HG02885 (cell line): Measurements from ENCODE around the gene RRBP1.

Experiments used
- ATAC-seq: cut with Tn5 transposase; IDR thresholded peaks from one replicate; pipeline ENCODE4 v1.9.1; 2021; ENCODE audit warnings: mild to moderate bottlenecking; ENCODE audit not compliant: unreplicated experiment, poor library complexity

Gene RRBP1, protein sequence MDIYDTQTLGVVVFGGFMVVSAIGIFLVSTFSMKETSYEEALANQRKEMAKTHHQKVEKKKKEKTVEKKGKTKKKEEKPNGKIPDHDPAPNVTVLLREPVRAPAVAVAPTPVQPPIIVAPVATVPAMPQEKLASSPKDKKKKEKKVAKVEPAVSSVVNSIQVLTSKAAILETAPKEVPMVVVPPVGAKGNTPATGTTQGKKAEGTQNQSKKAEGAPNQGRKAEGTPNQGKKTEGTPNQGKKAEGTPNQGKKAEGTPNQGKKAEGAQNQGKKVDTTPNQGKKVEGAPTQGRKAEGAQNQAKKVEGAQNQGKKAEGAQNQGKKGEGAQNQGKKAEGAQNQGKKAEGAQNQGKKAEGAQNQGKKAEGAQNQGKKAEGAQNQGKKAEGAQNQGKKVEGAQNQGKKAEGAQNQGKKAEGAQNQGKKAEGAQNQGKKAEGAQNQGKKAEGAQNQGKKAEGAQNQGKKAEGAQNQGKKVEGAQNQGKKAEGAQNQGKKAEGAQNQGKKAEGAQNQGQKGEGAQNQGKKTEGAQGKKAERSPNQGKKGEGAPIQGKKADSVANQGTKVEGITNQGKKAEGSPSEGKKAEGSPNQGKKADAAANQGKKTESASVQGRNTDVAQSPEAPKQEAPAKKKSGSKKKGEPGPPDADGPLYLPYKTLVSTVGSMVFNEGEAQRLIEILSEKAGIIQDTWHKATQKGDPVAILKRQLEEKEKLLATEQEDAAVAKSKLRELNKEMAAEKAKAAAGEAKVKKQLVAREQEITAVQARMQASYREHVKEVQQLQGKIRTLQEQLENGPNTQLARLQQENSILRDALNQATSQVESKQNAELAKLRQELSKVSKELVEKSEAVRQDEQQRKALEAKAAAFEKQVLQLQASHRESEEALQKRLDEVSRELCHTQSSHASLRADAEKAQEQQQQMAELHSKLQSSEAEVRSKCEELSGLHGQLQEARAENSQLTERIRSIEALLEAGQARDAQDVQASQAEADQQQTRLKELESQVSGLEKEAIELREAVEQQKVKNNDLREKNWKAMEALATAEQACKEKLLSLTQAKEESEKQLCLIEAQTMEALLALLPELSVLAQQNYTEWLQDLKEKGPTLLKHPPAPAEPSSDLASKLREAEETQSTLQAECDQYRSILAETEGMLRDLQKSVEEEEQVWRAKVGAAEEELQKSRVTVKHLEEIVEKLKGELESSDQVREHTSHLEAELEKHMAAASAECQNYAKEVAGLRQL (N-terminal part only)

DNA sequence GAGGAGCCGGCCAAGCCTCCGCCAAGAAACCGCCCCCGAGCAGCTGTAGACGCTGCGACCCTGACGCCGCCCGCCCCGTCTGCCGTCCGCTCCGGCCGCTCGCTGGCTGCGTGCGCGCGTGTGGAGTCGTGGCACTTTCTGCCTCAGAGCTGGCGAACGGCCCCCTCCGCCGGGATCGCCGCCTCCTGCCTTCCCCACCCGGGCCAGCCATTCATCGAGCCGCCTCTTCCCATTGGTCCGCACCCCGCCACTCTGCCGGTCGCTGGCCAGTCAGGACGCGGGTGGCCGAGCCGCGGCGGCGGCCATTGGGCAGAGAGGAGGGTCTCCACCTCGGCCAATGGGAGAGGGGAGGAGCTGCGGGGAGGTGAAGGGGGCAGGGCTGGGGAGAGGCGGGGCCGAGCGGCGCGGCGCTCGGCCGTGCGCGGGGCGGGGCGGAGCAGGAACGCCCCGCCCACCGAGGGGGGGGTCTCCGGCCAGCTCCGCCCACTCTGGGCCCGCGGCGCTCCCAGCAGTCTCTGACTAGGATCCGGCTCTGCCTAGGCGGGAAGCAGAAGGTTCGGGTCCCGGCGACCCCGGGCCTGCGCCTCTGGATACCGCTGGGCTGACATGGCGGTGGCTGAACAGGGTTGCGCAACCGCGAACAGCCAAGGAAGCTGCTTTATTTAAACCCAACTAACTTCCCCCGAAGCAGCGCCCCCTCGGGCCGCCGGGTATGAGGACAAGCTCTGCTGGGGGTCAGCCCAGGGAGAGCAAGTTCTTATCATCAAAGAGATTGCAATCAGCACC is at the start of gene RRBP1:
RRBP1 (minus strand) TSS at position 140 of the 786 bp plus-strand sequence. CDS start 21,735 bp downstream, outside the sequence.
- peak; percentile 92 for ATAC-seq

DNA sequence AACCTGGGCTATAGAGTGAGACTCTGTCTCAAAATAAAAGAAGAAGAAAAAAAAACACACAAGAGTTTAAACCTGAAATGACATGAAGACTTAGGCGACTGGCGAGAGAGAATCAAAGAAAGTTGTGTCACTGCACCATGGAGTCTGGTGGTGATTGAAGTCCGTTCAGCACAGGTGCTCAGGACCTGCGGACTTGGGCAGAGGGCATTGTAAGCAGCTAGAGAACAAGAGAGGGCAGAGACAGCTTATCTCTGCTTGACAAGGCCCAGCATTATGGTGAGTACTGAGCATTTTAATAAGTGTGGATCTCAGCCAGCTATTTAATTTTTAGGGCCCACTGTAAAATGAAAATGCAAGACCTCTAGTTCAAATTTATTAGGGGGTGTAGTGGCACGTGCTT is 49.2 kb upstream of the RRBP1 start:
- ATAC-seq, result no peak

DNA sequence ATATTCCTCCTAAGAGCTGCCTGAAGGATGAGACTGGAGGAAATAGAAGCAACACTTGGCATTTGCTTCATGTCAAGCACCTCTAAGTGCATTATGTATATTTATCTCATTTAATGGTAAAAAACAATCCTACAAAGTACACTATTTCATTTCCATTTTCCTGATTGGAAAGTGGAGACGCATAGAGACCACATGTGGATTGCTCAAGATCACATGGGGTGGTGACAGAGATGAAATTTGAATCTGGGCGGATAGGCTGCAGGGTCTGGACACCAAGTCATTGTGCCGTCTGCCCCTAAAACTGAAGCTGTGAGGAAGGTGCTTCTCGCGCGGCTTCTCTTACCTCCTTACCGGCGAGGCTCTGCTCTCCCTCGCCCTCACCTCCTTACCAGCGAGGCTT is 48.0 kb upstream of the RRBP1 start:
- ATAC-seq, result no peak

DNA sequence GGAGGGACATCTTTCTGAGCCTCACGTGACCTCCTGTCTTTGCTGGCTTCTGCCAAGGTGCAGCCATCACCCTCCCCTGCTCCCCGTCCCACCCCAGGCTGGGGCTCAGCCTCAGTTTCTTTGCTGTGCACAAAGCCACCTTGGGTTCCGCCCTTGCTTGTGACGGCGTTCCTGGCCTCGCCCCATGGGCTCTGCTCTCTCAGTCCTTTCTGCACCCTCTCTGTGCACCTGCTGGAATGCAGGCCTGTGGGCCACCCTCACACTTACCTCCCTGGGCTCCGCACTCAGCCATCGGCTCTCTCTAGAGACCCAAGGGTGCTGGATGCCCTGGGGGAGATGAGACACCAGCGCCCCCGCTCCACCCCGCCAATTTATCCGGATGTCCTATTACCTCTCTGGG is 46.0 kb upstream of the RRBP1 start:
- no peak for ATAC-seq

DNA sequence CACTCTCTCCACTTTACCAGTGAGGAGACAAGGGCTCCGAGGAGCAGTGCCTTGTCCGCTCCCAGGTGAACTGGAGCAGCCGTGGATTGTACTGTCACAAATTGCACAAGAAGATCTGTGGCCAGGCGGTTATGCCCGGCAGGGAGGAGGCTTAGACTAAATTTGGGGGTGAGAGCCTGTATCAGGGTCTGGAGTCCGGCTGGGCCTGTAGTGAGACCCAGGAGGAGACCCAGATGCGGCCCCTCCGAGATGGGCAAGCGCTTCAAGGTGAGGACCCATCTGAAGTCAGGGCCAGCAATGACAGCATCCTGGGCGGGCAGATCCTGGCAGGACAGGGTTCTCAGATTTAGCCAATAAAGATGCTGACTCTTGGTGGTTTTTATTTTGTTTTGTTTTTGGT is 45.3 kb upstream of the RRBP1 start:
- ATAC-seq, result no peak

DNA sequence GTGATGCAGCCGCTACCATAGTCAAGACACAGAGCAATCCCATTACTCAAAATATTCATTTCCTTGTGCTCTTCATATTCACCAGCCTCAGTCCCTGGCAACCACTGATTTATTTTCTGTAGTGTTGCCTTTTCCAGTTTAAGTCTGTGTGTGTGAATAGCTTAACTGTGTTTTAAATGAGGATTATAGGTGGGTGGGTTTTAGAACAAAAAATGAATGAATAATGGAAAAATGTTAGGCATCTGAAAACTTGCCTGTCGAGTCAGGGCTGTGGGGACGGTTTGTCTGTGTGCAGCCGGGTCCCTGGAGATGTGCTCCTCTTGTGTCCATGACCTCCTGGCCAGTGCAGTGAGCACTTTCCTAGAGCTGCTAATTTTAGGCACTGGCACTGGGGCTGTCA is 44.9 kb upstream of the RRBP1 start:
- no peak for ATAC-seq

DNA sequence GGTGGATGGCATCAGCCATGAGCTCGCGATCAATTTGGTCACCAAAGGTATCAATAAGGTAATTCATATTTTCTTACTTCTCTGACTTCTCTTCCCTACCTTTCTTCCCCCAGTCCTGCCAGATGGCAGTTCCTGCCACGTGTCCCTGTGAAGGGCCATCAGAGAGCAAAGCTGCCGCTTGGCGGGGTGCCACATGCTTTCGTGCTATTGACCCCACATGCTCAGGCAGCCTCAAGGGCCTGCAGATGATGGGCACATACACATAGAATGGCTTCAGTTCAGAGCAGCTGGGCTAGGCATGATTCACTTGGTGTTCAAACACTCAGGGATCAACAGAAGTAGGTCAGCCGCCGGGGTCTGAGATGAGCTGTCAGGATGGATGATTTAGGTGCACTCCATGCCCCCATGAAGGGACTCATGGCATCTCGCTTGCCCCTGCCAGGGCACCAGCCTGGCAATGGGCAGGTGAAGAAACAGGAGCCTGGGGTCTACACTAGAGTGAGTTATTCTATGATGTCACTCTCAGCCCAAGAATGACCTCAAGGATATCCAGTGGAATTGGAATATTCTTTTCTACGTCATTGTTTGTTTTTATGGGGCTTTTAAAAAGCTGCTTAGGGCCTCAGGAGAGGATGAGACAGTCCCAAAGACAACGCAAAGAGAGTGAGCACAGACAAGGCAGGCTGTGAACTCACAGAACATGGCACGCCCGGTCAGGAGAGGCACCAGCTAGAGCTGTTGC is 43.2 kb upstream of the RRBP1 start:
- ATAC-seq, result no peak

DNA sequence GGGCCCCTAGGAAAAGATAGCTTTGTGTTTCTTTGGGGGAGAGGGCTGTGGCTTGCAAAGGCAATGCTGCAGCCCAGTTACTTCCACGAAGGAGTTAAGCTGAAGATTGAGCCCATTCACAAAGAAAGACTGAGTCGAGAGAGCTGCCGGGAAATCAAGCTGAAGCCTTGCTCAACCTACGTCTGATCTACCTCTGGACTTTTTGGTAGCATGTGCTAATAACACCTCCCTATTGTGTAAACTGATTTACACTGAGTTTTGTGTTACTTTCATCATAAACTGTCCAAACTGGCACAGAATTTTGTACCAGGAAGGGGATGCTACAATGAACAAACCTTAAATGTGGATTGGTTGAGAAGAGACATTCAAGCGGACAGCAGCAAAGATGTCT is 41.3 kb upstream of the RRBP1 start:
- no peak for ATAC-seq

DNA sequence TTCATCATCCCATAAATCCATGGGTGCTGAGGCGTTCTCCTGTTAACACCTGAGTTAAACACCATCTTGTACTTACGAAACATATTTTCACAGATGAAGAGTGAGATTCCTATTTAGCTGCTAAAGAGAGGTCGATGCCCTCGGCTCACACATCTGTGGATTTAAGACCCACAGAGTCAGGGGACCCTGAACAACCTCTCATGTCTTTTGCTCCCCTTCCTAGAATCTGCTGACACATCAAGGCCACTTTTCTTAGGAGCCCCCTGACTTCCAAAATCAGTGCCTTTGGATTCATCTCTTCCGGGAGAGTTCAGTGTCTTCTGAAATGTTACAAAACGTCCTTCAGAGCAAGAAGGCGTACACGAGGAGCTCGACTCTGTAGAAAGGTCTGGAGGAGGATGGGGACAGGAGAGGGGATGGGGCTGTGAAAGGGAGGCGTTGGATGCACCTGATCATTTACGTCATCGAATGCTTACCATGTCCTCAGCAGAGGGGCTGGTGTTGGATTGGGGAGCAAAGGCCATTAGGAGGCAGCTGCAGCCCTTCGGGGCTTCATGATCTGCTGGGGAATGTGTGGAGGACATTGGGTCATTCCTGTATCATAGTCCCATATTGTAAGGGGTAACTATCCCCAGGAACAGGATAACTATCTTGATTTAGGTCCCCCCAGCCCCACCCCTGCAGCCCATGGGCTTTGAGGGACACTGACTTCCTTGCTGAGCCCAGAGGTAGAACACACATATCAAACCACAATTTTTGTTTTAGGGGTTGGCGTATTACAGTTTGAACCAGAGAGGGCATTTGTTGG is 40.7 kb upstream of the RRBP1 start:
- no peak for ATAC-seq

DNA sequence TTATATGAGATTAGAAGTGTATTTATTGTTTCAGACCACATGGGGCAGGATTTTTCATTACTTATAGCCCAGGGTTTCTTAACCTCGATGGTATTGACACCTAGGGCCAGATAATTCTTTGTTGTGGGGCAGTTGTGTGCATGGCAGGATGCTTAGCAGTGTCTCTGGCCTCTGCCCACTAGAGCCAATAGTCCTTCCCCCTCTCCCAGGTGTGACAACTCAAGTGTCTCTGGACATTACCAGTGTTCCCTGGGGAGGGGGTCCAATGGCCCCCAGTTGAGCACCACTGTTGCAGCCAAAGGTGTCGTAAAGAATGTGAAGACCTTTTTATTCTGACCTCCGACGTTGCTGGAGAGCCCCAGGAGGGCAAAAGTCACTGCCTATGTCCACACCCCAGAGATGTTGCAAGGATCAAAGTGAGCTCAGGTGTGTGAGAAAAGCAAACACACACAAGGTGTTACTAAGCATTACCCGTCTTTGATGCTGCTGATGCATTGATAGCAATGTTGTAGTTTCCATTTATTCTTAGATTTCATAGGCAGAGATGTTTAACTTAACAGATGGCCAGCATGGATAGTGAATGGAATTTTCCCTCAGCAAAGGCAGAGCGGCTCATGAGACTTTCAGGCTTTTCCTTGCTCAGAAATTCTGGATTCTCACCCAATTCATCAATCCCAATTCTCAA is 39.9 kb upstream of the RRBP1 start:
- no peak for ATAC-seq

DNA sequence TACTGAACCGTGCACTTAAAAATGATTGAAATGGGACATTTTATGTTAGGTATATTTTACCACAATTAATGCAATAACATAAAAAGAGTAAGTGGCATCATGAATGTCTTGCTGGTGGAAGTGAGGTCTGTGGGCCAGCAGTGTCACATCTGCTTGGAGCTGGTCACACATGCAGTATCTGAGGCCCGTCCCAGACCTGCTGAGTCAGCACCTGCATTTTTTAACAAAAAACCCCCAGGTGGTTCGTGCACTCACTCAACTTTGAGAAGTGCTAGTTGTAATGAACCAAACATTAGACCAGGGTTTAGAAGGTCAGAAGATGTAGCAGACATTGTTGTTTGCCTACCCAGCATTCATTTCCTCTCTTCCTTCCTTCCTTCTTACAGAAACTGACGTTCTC is 38.7 kb upstream of the RRBP1 start:
- ATAC-seq, result no peak

DNA sequence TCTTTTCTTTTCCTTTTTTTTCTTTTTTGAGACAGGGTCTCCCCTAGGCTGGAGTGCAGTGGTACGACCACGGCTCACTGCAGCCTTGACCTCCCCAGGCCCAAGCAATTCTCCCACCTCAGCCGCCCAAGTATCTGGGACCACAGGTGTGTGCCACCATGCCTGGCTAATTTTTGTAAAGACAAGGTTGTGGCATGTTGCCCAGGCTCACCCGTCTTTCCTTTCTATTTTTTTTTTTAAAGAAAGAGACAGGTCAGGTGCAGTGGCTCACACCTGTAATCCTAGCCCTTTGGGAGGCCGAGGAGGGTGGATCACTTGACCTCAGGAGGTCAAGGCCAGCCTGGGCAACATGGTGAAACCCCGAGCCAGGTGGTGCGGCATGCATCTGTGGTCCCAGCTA is 34.3 kb upstream of the RRBP1 start:
- no peak for ATAC-seq

DNA sequence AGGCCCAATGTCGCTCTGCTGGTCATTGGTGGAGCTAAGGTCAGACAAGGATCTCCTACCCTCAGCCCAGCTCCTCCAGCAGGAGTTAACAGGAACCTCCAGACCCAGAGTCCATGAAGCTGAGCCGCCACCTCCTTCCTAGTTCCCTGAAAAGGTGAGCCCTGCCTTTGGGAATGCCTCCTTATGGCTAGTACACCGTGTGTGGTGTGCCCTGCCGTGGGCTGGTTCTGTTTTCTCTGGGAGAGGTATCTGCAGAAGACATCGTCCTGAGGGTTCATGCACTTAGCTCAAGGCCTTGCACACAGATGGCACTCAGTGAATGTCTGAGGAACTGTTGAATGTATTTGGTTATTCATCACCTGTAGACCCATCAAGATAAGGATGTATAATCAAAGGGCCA is 33.0 kb upstream of the RRBP1 start:
- no peak for ATAC-seq

DNA sequence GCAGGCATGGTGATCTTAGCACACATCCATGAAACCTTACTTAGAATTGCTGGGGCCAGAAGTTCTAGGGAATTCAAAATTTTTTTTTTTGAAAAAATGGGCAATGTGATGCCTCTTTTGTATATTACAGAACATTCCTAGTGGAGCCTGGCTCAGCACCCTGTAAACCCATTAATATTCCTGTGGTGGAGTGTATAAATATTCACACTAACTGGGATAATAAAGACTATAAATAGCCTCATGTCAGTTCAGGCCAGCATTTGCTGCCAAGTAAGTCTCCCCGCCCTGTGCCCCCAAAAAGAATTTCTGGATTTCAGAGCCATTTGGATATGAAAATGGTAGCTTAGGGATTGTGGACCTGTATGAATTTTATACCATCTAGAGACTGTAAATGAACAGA is 32.6 kb upstream of the RRBP1 start:
- ATAC-seq, result no peak

DNA sequence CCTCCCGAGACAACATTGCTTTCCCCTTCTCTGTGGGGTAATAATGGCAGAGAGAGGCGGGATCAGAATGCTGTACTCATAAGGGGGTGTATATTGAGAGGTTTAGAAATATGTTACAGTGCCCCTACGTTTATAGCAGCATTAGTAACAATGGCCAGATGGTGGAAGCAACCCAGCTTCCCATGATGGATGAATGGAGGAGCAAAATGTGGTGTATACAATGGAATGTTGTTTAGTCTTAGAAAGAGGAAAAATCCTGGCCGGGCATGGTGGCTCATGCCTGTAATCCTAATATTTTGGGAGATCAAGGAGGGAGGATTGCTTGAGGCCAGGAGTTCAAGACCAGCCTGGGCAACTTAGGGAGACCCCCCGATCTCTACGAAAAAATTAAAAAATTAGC is 30.7 kb upstream of the RRBP1 start:
- no peak for ATAC-seq

DNA sequence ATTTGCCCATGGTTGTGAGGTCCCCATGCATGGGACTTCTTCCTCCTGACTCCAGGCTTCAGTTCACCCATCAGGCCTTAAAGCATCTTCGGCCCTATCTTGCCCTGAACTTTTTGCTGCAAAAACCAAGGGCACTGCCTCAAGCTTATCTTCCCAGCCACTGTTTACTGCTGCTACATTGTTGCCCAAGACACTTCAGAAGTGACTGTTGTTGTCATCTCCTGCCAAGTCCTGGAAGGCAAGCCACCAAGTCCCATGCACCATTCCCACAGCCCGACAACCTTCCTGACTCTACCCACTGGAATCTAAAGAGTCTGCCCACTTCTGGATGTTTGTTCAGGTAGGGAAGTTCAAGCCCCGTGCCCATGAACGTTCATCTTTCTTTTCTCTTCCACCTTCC is 30.2 kb upstream of the RRBP1 start:
- no peak for ATAC-seq

DNA sequence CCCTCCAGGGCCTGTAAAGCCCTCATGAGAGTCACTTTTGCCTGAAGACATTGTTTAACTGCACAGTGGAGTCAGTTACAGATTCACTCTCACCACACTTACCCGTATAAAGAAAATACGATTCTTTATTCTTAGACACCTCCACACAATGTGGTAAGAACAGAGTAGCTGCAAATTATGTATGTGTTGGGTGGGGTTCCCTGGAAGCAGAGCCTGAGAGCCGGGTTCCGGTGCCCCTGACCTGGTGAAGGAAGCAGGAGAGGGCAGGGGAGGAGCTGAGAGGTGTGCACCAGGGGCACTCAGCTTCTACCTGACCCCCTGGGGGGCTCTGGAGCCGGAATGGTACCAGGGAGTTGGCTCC is 29.2 kb upstream of the RRBP1 start:
- ATAC-seq, result no peak
